OCI-LY1 (cell line): ENCODE measurements around the gene TGM1.

Experiments used
- EZH2 ChIP-seq: fragments of 200-600 bp; sonication (generic), shearing (Covaris generic); IDR thresholded peaks from 2 replicates; pipeline ENCODE4 v1.8.0; 2017; ENCODE audit warnings: borderline replicate concordance, mixed run types, mild to moderate bottlenecking, antibody characterized with exemption, low read length, moderate library complexity, mixed read lengths
- TF ChIP-seq, protein P1 (sequence below): fragments of 200-600 bp; sonication (generic), shearing (Covaris generic); IDR thresholded peaks from 2 replicates; pipeline ENCODE4 v1.5.1; 2017; ENCODE audit warnings: mild to moderate bottlenecking, antibody characterized with exemption, low read length, moderate library complexity, mixed read lengths

DNA sequence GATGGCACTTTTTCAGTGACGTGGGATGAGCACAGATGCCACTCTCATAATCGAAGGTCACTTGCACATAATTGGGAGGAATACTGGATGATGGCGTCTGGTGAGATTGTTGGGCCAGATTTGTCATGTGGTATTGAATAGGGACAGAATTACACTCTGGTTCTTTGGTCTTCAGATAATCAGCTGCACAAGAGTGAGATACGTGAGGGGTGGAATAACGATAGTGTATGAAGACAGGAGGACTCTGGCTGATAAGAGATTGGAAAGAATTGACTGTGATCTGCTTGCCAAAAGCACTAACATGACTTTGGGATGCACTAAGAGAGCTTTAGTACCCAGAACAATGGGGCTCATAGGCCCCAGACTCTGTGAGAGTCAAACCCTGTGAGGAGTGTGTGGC lies 15.4 kb upstream of the TGM1 start:
- TF ChIP-seq, protein P1, sequence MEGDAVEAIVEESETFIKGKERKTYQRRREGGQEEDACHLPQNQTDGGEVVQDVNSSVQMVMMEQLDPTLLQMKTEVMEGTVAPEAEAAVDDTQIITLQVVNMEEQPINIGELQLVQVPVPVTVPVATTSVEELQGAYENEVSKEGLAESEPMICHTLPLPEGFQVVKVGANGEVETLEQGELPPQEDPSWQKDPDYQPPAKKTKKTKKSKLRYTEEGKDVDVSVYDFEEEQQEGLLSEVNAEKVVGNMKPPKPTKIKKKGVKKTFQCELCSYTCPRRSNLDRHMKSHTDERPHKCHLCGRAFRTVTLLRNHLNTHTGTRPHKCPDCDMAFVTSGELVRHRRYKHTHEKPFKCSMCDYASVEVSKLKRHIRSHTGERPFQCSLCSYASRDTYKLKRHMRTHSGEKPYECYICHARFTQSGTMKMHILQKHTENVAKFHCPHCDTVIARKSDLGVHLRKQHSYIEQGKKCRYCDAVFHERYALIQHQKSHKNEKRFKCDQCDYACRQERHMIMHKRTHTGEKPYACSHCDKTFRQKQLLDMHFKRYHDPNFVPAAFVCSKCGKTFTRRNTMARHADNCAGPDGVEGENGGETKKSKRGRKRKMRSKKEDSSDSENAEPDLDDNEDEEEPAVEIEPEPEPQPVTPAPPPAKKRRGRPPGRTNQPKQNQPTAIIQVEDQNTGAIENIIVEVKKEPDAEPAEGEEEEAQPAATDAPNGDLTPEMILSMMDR = no peak
- TF ChIP-seq EZH2 = no peak
